ENCODE data around the gene KIF3C.
"Not testable (repeated sequence)": the region's sequence is repeated elsewhere in the genome, so short reads cannot be mapped to it uniquely, and the experiment has no call there.

KIF3C gene

DNA sequence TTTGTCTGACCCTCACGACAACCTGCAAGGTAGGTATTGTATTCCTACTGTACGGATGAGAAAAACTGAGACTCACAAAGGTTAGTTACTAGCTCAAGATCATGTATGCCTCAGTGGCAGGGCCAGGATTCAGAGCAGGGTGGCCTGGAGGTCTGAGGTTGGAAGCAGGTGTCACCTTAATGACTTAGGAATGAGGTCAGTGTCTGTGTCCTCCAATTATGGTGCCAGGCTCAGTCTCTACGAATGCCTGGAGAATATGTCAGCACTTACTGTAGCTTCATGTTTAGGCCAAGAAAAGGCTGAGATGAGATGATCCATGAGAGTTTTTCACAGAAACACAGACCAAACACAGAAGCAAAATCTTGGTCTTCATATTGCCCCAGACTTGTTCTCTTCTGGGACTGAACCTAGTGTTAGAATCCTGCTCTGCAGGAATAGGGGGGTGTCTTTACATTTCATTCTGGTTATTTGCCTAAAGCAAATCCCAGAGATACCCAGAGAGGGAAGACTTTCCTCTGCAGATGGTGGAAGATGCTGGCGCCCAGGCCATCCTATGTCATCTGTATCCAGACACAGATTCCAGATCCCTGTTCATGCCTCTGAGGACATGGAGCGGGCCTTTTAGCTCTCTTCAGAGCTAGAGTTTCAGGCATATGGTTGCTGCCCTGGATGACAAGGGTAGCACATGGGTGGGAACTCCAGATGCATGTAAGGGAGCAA, 35.3 kb upstream of the KIF3C start:
- TF ChIP-seq, protein P1, sequence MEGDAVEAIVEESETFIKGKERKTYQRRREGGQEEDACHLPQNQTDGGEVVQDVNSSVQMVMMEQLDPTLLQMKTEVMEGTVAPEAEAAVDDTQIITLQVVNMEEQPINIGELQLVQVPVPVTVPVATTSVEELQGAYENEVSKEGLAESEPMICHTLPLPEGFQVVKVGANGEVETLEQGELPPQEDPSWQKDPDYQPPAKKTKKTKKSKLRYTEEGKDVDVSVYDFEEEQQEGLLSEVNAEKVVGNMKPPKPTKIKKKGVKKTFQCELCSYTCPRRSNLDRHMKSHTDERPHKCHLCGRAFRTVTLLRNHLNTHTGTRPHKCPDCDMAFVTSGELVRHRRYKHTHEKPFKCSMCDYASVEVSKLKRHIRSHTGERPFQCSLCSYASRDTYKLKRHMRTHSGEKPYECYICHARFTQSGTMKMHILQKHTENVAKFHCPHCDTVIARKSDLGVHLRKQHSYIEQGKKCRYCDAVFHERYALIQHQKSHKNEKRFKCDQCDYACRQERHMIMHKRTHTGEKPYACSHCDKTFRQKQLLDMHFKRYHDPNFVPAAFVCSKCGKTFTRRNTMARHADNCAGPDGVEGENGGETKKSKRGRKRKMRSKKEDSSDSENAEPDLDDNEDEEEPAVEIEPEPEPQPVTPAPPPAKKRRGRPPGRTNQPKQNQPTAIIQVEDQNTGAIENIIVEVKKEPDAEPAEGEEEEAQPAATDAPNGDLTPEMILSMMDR (IDR thresholded peaks at IDR 0.05; ENCODE audit: control insufficient read depth, insufficient read depth, low read depth, low read length, missing control alignments) = no peak
- H3K4me3 ChIP-seq (ENCODE audit: control insufficient read depth, low read depth, low read length) = no peak overlapping the region
- DNase-seq (ENCODE audit: low read depth) = no peak

DNA sequence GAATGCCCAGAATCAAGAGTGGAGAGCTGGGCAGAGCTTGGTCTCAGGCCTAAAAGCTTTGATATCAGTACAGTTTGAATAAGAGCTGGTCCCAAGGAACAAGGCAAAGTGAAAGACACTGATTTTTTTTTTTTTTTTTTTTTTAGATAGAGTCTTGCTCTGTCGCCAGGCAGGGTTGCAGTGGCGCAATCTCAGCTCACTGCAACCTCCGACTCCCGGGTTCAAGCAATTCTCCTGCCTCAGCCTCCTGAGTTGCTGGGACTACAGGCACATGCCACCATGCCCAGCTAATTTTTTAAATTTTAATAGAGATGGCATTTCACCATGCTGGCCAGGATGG, 34.4 kb upstream of the KIF3C start:
- not testable (repeated sequence) for H3K4me3 ChIP-seq (ENCODE audit: control insufficient read depth, low read depth, low read length); DNase-seq (ENCODE audit: low read depth)

DNA sequence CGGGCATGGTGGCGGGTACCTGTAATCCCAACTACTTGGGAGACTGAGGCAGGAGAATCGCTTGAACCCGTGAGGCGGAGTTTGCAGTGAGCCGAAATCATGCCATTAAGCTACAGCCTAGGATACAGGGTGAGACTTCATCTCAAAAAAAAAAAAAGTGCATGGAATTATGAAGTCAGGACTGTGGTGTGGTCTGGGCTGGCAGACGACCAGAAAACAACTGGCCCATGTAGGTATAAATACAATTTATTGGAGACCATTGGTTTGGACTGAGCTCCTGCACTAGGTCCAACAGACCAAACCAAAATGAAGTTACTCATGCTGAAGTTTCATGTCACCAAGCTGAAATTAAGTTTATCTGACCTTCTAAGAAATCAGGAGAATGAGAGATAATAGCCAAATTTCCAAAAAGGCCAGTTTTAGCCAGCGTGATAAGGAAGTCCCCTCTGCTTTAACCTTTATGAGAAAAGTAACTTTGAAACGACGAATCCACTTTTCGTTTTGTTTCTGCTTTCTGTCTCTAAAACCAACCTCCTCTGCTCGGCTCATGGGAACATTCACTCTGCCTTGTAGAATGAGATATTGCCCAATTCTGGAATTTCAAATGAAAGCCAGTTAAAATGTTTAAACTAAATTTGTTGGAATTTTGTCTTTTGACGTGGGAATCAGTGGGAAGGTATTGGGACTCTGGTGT, 33.9 kb upstream of the KIF3C start:
- TF ChIP-seq, protein P1 (IDR thresholded peaks at IDR 0.05; ENCODE audit: control insufficient read depth, insufficient read depth, low read depth, low read length, missing control alignments) = no peak
- no peak for DNase-seq (ENCODE audit: low read depth)
- no peak overlapping the region for H3K4me3 ChIP-seq (ENCODE audit: control insufficient read depth, low read depth, low read length)

DNA sequence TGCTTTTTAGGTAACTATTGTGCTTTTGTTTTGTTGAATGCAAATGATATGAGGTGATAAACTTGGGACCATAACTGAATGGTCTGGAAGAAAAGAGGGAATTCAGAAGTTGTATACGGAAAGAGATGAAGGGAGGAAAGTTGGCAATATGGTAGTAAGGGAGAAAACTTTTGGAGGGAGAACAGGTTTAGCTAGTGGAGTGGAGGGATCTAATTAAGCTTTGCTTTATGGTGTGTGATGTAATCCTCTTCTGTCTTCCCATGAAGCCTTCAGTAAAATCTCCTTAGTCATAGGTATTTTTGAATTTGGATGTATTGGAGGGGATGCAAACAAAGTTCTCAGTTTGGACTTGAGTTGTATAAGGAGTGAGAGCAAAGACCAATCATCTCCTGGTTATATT, 31.4 kb upstream of the KIF3C start:
- H3K4me3 ChIP-seq (ENCODE audit: control insufficient read depth, low read depth, low read length) = no peak overlapping the region
- no peak for DNase-seq (ENCODE audit: low read depth)
- TF ChIP-seq, protein P1 (IDR thresholded peaks at IDR 0.05; ENCODE audit: control insufficient read depth, insufficient read depth, low read depth, low read length, missing control alignments) = no peak

DNA sequence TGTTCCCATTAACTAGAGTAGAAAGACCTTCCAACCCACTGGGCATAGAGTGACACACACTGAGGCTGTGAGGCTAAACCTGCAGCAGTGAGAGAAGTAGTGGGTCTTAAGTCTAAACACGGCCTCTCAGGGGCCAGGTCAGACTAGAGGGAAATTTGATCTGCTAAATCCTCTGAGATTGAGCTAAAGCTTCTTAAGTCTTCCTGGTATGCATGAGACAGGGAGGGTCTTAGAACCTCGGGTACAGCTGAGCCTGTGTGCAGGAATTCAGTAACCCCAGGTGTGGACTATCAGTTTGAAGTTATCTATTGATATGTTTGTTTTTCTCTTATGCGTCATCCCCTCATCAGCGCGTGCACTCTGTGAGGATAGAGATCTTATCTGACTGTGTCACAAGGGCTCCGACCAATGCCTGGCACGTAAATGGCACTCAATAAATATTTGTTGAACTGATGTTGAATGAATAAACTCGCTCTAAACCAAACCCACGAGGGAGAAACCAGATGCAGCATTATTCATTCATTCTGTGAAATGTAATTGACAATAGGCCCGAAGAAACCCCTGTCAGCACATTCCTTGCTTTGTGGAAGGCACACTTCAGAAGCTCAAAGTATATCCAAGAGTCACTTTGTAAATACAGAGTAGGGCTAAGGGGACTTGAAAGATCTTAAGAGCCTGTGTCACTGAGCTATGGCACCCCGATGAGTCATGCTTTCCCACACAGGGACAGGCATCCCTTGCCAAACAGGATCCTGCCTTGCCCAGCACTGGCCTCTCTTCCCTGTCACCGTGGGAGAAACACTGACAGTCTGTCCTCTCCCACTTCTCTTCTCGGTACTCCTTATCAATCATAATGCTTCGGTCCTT, 29.9 kb upstream of the KIF3C start:
- TF ChIP-seq, protein P1 (IDR thresholded peaks at IDR 0.05; ENCODE audit: control insufficient read depth, insufficient read depth, low read depth, low read length, missing control alignments) = no peak
- no peak overlapping the region for H3K4me3 ChIP-seq (ENCODE audit: control insufficient read depth, low read depth, low read length)
- no peak for DNase-seq (ENCODE audit: low read depth)

DNA sequence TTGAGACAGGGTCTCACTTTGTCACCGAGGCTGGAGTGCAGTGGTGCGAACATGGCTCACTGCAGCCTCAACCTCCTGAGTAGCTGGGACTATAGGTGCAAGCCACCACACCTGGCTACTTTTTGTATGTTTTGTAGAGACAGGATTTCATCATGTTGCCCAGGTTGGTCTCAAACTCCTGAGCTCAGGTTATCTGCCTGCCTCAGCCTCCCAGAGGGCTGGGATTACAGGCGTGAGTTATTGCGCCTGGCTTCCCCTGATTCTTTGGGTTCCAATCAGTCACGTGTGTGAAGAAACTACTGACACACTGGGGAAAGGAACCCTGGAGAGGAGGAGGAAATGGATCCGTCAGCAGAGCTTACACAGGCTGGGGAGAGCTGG, 29.3 kb upstream of the KIF3C start:
- no peak for DNase-seq (ENCODE audit: low read depth)
- H3K4me3 ChIP-seq (ENCODE audit: control insufficient read depth, low read depth, low read length) = no peak overlapping the region
- TF ChIP-seq, protein P1 (IDR thresholded peaks at IDR 0.05; ENCODE audit: control insufficient read depth, insufficient read depth, low read depth, low read length, missing control alignments) = no peak

DNA sequence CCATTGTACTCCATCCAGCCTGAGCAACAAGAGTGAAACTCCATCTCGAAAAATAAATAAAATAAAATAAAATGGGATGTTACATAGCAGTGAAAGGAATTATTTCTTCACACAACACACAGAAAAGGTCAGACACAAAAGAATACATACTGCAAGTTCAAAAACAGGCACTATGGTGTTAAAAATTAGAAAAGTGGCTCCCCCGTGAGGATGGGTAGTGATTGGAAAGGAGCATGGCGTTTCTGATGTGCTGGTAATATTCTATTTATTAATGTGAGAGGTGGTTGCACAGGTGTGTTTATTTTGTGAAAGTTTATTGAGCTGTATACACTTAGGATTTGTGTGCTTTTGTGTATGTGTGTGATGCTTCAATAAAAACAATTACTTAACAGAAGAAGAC, 28.6 kb upstream of the KIF3C start:
- DNase-seq (ENCODE audit: low read depth) = no peak
- TF ChIP-seq, protein P1 (IDR thresholded peaks at IDR 0.05; ENCODE audit: control insufficient read depth, insufficient read depth, low read depth, low read length, missing control alignments) = no peak
- H3K4me3 ChIP-seq (ENCODE audit: control insufficient read depth, low read depth, low read length) = no peak overlapping the region
